ENCODE data around the gene CD37.

Gene CD37

GRCh38 chr19:49378512-49378911 lies 43.3 kb downstream of the CD37 start:
- no peak for DNase-seq (ENCODE audit: low read depth)

GRCh38 chr19:49380391-49380790 lies 45.2 kb downstream of the CD37 start:
- no peak for DNase-seq (ENCODE audit: low read depth)

- no peak for DNase-seq (ENCODE audit: low read depth)
Measured at GRCh38 chr19:49382639-49383038, 47.4 kb downstream of the CD37 start.

GRCh38 chr19:49383599-49383998 lies 48.4 kb downstream of the CD37 start:
- no peak for DNase-seq (ENCODE audit: low read depth)

- peak; percentile 82 for DNase-seq (ENCODE audit: low read depth)
Measured at GRCh38 chr19:49387936-49388372, 52.7 kb downstream of the CD37 start, which contains the start of gene KASH5. Gene KASH5, plus strand, starts transcription at chr19:49388249. Its CDS starts 2,635 bp downstream, at chr19:49390884.

- no peak for DNase-seq (ENCODE audit: low read depth)
Measured at GRCh38 chr19:49389406-49389805, 54.2 kb downstream of the CD37 start.

All from stimulated activated CD8-positive, alpha-beta memory T cell treated with anti-CD3 and anti-CD28 coated beads, Interleukin-7, amount 100 ng/mL, for 24 hours (primary cell).